GM21717 (cell line): ENCODE results near the gene MBNL3.

ENCODE experiments used
- ATAC-seq: cut with Tn5 transposase; IDR thresholded peaks from one replicate; pipeline ENCODE4 v1.9.1; 2021; ENCODE audit warnings: mild to moderate bottlenecking, moderate library complexity; ENCODE audit not compliant: unreplicated experiment

Gene MBNL3

GRCh38 chrX:132425744-132426318, 63.0 kb downstream of the MBNL3 start:
- no peak for ATAC-seq

GRCh38 chrX:132423323-132423722, 65.5 kb downstream of the MBNL3 start:
- no peak for ATAC-seq

GRCh38 chrX:132415012-132415411, 73.8 kb downstream of the MBNL3 start:
- ATAC-seq = no peak

- no peak for ATAC-seq
Observed at GRCh38 chrX:132414404-132414803, 74.4 kb downstream of the MBNL3 start.

- ATAC-seq = no peak
Observed at GRCh38 chrX:132413459-132413858, 75.4 kb downstream of the MBNL3 start.

GRCh38 chrX:132412208-132412607, 76.6 kb downstream of the MBNL3 start:
- ATAC-seq = no peak

- ATAC-seq = no peak
Observed at GRCh38 chrX:132411310-132411977, 77.4 kb downstream of the MBNL3 start.

- ATAC-seq = no peak
Observed at GRCh38 chrX:132409780-132410556, 78.9 kb downstream of the MBNL3 start.

GRCh38 chrX:132407691-132408090, 81.1 kb downstream of the MBNL3 start:
- ATAC-seq = no peak

- ATAC-seq = no peak
Observed at GRCh38 chrX:132406106-132406505, 82.7 kb downstream of the MBNL3 start.

GRCh38 chrX:132404266-132404665, 84.6 kb downstream of the MBNL3 start:
- ATAC-seq = no peak

- no peak for ATAC-seq
Observed at GRCh38 chrX:132401935-132402334, 86.9 kb downstream of the MBNL3 start.

GRCh38 chrX:132400706-132401105, 88.1 kb downstream of the MBNL3 start:
- no peak for ATAC-seq

- no peak for ATAC-seq
Observed at GRCh38 chrX:132395645-132396044, 93.2 kb downstream of the MBNL3 start.

GRCh38 chrX:132395026-132395425, 93.8 kb downstream of the MBNL3 start:
- ATAC-seq = no peak

- ATAC-seq = no peak
Observed at GRCh38 chrX:132394591-132394990, 94.2 kb downstream of the MBNL3 start.

- no peak for ATAC-seq
Observed at GRCh38 chrX:132393992-132394391, 94.8 kb downstream of the MBNL3 start.

GRCh38 chrX:132393485-132393884, 95.4 kb downstream of the MBNL3 start:
- no peak for ATAC-seq

GRCh38 chrX:132393085-132393484, 95.8 kb downstream of the MBNL3 start:
- ATAC-seq = no peak

GRCh38 chrX:132390792-132391191, 98.0 kb downstream of the MBNL3 start:
- ATAC-seq = no peak

- ATAC-seq = no peak
Observed at GRCh38 chrX:132389480-132389879, 99.4 kb downstream of the MBNL3 start.

- no peak for ATAC-seq
Observed at GRCh38 chrX:132388371-132388770, 100.5 kb downstream of the MBNL3 start.
